ENCODE measurements around the gene REG4.

Gene REG4

DNA sequence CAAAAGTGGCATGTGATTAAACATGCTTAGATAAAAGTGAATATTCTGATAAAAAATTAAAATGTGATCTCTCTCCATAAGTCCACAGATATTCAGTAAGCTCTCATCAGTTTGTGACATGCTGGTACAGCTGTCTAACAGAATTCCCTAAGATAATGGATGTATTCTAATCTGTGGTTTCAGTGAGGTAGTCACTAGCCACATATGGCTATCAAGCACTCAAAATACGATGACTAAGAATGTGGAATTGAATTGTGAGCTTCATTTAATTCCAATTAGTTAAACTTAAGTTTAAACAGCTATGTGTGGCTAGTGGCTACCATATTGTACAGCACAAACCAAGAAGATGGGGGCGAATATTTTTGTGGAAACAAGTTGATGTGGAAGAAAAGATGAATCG, 4.1 kb upstream of the REG4 start:
- TF ChIP-seq, protein P1, sequence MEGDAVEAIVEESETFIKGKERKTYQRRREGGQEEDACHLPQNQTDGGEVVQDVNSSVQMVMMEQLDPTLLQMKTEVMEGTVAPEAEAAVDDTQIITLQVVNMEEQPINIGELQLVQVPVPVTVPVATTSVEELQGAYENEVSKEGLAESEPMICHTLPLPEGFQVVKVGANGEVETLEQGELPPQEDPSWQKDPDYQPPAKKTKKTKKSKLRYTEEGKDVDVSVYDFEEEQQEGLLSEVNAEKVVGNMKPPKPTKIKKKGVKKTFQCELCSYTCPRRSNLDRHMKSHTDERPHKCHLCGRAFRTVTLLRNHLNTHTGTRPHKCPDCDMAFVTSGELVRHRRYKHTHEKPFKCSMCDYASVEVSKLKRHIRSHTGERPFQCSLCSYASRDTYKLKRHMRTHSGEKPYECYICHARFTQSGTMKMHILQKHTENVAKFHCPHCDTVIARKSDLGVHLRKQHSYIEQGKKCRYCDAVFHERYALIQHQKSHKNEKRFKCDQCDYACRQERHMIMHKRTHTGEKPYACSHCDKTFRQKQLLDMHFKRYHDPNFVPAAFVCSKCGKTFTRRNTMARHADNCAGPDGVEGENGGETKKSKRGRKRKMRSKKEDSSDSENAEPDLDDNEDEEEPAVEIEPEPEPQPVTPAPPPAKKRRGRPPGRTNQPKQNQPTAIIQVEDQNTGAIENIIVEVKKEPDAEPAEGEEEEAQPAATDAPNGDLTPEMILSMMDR (IDR thresholded peaks at IDR 0.05), result no peak

DNA sequence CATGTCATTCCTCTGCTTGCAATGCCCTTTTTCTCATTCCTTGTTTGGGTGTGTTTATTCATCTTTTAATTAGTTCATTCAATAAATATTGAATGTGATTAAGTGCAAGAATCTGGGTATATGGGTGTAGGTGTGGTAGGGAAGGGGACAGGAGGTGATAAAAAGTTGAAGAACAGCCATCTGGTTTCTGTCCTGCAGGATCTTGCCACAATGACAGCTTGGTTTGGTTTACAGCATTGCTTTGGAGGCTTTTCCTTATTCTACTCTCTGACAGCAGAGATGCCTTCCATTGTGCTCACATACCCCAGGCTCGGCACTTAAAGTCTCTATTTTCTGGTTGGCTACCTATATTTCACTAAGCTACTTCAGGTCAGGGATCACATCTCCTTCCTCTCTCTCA, 3.0 kb upstream of the REG4 start:
- TF ChIP-seq, protein P1 (IDR thresholded peaks at IDR 0.05), result no peak

DNA sequence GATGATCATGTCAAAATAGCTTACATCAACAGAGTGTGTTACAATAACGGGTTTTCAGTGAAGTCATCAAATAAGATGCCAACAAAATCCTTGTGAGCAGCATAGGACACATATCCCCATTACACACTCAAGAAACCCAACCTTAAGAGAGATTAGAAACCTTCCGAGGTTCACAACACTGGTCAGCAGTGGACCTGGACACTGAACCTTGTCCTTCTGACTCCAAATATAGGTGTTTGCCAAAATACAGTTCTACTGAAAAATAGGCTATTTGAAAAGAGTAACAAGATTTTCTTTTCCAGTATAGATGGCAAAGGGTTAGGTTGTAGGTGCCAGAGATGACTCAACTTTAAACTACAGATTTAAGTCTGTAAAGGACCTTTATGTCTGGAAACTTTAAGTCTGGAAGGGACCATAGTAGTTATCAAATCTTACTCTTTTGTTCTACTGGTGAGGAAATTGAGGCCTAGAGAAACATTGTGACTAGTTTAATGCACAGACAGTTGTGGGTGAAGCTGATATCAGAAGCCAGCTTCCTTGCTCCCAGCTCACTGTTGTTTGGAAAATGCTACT, 811 bp upstream of the REG4 start:
- TF ChIP-seq, protein P1 (IDR thresholded peaks at IDR 0.05), result no peak

DNA sequence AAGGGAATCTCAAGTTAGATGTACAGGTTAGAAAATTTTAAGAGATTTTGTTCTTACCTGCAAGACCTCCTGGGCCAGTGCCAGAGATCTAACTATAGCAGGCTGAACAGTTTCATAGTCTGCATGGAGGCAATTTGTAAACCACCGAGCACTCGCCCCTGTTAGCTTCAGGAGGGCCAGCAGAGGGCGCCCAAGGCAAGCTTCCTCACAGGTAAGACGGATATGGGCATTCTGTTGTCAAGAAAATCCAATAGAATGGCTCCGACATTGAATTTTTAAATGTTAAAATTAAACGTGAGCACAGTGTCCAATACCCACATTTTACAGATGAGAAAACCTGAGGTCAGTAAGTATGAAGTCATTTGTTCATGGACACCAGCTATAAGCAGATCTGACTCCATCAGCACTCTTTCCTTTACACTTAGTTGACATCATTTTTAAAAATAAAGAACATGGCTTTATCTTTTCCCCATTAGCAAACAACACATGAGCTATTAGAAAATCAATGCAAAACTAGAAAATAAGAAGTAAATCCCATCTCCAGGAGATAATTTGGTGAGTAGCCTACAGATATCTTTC, 2.2 kb downstream of the REG4 start:
- TF ChIP-seq, protein P1 (IDR thresholded peaks at IDR 0.05), result peak; percentile 97

DNA sequence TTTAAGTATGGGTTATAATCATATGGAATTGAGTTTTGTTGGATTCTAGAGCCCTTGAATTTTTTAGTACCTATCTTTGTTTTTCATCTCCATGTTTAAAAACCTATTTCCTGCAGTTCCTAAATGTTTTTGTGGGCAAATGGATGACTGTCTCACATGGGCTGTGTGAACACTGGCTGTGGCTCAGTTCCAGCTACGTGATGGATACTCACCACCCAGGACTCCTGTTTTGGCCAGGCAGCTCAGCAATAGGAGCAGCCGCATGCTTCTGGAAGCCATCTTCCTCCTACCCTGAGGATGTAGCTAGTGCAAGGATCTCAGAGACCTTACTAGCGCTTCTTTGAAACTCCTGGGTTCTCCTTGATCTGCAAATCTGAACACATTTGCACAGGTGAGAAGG, 2.8 kb downstream of the REG4 start:
- TF ChIP-seq, protein P1 (IDR thresholded peaks at IDR 0.05), result no peak

DNA sequence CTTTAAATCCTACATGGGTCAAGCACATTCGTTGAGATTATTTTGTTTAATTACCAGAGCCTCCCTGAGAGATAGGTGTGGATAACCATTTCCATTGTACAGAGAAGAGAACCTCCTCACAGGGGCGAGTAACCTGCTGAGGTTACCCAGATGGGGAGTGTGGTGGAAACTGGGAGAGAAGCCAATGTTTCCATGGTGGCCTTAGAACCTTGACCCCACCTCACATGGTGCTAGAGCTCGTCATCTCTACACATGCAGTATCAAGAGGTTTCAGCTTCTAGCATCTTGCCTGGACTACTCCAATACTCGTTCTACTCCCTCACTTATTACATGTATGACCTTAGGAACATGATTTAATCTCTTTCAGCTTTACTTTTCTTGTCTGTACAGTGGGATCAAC, 4.8 kb downstream of the REG4 start:
- TF ChIP-seq, protein P1 (IDR thresholded peaks at IDR 0.05), result no peak

DNA sequence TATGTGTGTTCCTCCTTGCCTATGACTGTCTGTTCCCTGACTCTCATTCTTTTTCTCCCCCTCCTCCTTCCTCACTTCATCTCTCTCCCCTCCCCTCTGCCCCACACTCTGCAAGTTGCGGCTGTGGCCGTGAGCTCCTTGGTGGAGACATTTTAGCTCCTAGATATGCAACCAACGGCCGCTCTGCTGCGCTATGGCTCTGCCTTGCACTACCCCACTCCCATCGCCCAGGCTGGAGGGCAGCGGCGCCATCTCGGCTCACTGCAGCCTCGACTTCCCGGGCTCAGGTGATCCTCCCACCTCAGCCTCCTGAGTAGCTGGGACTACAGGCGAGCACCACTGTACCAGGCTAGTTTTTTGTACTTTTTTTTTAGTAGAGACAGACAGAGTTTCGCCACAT, 5.5 kb downstream of the REG4 start:
- TF ChIP-seq, protein P1 (IDR thresholded peaks at IDR 0.05), result no peak

DNA sequence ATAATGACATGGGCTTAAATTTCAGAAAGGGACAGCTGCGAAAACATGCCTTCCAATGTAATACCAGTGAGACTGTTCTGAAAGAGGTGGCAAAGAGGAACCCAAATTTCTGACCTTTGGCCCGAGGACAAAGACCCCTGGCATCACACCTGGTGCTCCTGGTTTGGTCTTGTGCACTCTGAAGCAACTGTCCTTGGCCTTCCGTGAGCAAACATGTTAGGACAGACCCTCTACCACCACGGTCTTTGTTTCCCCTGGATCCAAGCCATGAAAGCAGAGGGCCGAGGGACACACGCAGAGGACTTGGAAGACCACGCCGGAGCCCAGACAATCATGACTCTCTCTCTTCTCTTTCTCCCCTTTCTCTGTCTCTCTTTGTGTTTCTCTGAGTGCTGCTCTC, 6.0 kb downstream of the REG4 start:
- TF ChIP-seq, protein P1 (IDR thresholded peaks at IDR 0.05), result no peak

Measured in LNCAP (cell line).